Loucy (cell line): ENCODE measurements around the gene NUDCD2.

ENCODE experiments used
- H2AFZ ChIP-seq: fragments of 200-600 bp; sonication (generic); 2 replicates; pipeline ENCODE4 v1.6.0; 2016; ENCODE audit warnings: antibody characterized with exemption, mild to moderate bottlenecking, low read length, moderate library complexity
- H3F3A ChIP-seq: fragments of 200-600 bp; 2 replicates; pipeline ENCODE4 v1.6.0; 2016; ENCODE audit warnings: antibody characterized with exemption, low read depth, mild to moderate bottlenecking
- H3K27me3 ChIP-seq: fragments of 200-600 bp; sonication (generic); 2 replicates; pipeline ENCODE4 v1.6.1; 2014; ENCODE audit warnings: low read length, mild to moderate bottlenecking; ENCODE audit not compliant: insufficient read depth, poor library complexity, severe bottlenecking
- H3K36me3 ChIP-seq: fragments of 200-600 bp; sonication (generic); 2 replicates; pipeline ENCODE4 v1.6.1; 2016; ENCODE audit warnings: low read length; ENCODE audit not compliant: insufficient read depth
- H3K4me1 ChIP-seq: fragments of 200-600 bp; sonication (generic); 2 replicates; pipeline ENCODE4 v1.5.1; 2014; ENCODE audit warnings: low read length, mild to moderate bottlenecking; ENCODE audit not compliant: insufficient read depth, poor library complexity, severe bottlenecking
- H3K4me2 ChIP-seq: fragments of 200-600 bp; sonication (generic); 2 replicates; pipeline ENCODE4 v1.6.0; 2014; ENCODE audit warnings: antibody characterized with exemption, low read length, low read depth, mild to moderate bottlenecking; ENCODE audit not compliant: poor library complexity, severe bottlenecking
- H3K4me3 ChIP-seq: fragments of 200-600 bp; sonication (generic); 2 replicates; pipeline ENCODE4 v1.5.1; 2014; ENCODE audit warnings: low read length, mild to moderate bottlenecking, mixed read lengths; ENCODE audit not compliant: poor library complexity, severe bottlenecking
- H3K79me2 ChIP-seq: fragments of 200-600 bp; sonication (generic); 2 replicates; pipeline ENCODE4 v1.6.1; 2014; ENCODE audit warnings: low read length; ENCODE audit not compliant: insufficient read depth
- H3K9ac ChIP-seq: fragments of 200-600 bp; sonication (generic); 2 replicates; pipeline ENCODE4 v1.6.0; 2014; ENCODE audit warnings: mild to moderate bottlenecking, low read depth, low read length, moderate library complexity; ENCODE audit not compliant: poor library complexity, severe bottlenecking
- H3K9me2 ChIP-seq: fragments of 200-600 bp; sonication (generic); replicated peaks from 2 replicates; pipeline ENCODE4 v1.6.1; 2016; ENCODE audit warnings: low read depth, low read length, mixed read lengths
- H3K9me3 ChIP-seq: fragments of 200-600 bp; sonication (generic); 2 replicates; pipeline ENCODE4 v1.6.1; 2014; ENCODE audit warnings: mild to moderate bottlenecking, antibody characterized with exemption, low read length, low read depth; ENCODE audit not compliant: insufficient read depth
- H4K20me1 ChIP-seq: fragments of 200-600 bp; sonication (generic); 2 replicates; pipeline ENCODE4 v1.6.0; 2014; ENCODE audit warnings: antibody characterized with exemption, low read length, mild to moderate bottlenecking; ENCODE audit not compliant: insufficient read depth, poor library complexity, severe bottlenecking
- EZH2phosphoT487 ChIP-seq: fragments of 200-600 bp; IDR thresholded peaks from 2 replicates; pipeline ENCODE4 v1.6.1; 2018; ENCODE audit warnings: antibody characterized with exemption, mild to moderate bottlenecking, moderate library complexity, borderline replicate concordance
- TF ChIP-seq, protein P1 (sequence below): fragments of 200-600 bp; sonication (generic); conservative IDR thresholded peaks from 2 replicates; pipeline ENCODE4 v1.5.1; 2014; ENCODE audit warnings: mild to moderate bottlenecking, antibody characterized with exemption, low read length

NUDCD2 gene

DNA sequence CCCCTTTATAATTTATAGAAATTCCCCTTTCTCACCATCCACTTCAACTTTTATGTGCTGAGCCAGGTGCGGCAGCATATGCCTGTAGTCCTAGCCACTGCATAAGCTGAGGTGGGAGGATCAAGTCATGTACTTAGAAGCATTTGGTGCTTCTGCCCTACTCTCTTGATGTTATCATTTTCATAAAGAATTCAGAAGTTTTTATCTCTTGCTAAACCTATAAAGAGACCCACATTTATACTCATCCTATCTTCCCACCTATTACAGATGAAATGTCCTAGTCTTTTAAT, 19.0 kb upstream of the NUDCD2 start:
- no peaks in the 10 kb centered on the region for H3F3A ChIP-seq
- no peak overlapping the region for H3K9ac ChIP-seq
- no peaks in the 10 kb centered on the region for H4K20me1 ChIP-seq
- no peaks in the 10 kb centered on the region for H3K4me1 ChIP-seq
- TF ChIP-seq, protein P1, sequence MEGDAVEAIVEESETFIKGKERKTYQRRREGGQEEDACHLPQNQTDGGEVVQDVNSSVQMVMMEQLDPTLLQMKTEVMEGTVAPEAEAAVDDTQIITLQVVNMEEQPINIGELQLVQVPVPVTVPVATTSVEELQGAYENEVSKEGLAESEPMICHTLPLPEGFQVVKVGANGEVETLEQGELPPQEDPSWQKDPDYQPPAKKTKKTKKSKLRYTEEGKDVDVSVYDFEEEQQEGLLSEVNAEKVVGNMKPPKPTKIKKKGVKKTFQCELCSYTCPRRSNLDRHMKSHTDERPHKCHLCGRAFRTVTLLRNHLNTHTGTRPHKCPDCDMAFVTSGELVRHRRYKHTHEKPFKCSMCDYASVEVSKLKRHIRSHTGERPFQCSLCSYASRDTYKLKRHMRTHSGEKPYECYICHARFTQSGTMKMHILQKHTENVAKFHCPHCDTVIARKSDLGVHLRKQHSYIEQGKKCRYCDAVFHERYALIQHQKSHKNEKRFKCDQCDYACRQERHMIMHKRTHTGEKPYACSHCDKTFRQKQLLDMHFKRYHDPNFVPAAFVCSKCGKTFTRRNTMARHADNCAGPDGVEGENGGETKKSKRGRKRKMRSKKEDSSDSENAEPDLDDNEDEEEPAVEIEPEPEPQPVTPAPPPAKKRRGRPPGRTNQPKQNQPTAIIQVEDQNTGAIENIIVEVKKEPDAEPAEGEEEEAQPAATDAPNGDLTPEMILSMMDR: no peak
- TF ChIP-seq EZH2phosphoT487: no peak
- H3K36me3 ChIP-seq: peaks cover 46% of the 10 kb centered on the region; the same call in 1 of the 2 replicates
- no peak overlapping the region for H3K4me3 ChIP-seq
- no peak overlapping the region for H3K4me2 ChIP-seq
- H2AFZ ChIP-seq: no peak overlapping the region
- no peaks in the 10 kb centered on the region for H3K9me2 ChIP-seq
- no peaks in the 10 kb centered on the region for H3K9me3 ChIP-seq
- H3K79me2 ChIP-seq: no peaks in the 10 kb centered on the region
- H3K27me3 ChIP-seq: no peaks in the 10 kb centered on the region

- Histone ChIP-seq H3K9me2 (no peaks in the 10 kb centered on the region), H3K4me1 (no peaks in the 10 kb centered on the region), H3F3A (no peaks in the 10 kb centered on the region), H2AFZ (no peak overlapping the region), H3K9me3 (no peaks in the 10 kb centered on the region), H3K27me3 (no peaks in the 10 kb centered on the region), H4K20me1 (no peaks in the 10 kb centered on the region), H3K9ac (no peak overlapping the region), H3K4me2 (no peak overlapping the region), H3K79me2 (no peaks in the 10 kb centered on the region), H3K36me3 (peaks cover 46% of the 10 kb centered on the region; the same call in 1 of the 2 replicates), H3K4me3 (no peak overlapping the region)
- TF ChIP-seq, protein P1: no peak
- TF ChIP-seq EZH2phosphoT487: no peak
Measured at GRCh38 chr5:163478126-163478981, 18.5 kb upstream of the NUDCD2 start.

DNA sequence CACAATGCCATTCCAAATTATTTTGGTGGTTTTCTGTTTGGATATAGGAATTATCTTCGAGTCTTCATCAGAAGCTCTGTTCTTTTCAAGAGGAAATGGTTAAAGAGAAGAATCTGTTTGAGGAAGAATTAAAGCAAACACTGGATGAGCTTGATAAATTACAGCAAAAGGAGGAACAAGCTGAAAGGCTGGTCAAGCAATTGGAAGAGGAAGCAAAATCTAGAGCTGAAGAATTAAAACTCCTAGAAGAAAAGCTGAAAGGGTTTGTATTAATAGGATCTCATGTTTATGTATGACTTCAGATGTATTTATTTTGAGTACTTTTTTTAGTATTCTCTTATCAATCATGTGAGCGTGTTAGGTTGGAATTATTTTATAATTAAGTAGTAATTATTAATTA, 15.5 kb upstream of the NUDCD2 start:
- Histone ChIP-seq H3K9me2 (no peaks in the 10 kb centered on the region), H3F3A (no peaks in the 10 kb centered on the region), H4K20me1 (no peaks in the 10 kb centered on the region), H3K79me2 (no peaks in the 10 kb centered on the region), H3K9ac (no peak overlapping the region), H3K9me3 (no peaks in the 10 kb centered on the region), H3K27me3 (no peaks in the 10 kb centered on the region), H3K4me1 (no peaks in the 10 kb centered on the region), H3K4me3 (no peak overlapping the region), H3K4me2 (no peak overlapping the region), H2AFZ (no peak overlapping the region), H3K36me3 (peaks cover 49% of the 10 kb centered on the region; the same call in 1 of the 2 replicates)
- TF ChIP-seq, protein P1: no peak
- TF ChIP-seq EZH2phosphoT487: no peak
